ENCODE results near the gene SEC23IP. TPM values are rescaled to one million over a fixed set of nuclear protein-coding genes. Genes with fewer than 3 reads are reported as not detected.
A peak's percentile ranks its signal among the peaks of the same experiment; 100 is the strongest.

Gene SEC23IP
- total RNA-seq, 2 experiments from 2014 or later: 49.0 to 55.2 TPM

DNA sequence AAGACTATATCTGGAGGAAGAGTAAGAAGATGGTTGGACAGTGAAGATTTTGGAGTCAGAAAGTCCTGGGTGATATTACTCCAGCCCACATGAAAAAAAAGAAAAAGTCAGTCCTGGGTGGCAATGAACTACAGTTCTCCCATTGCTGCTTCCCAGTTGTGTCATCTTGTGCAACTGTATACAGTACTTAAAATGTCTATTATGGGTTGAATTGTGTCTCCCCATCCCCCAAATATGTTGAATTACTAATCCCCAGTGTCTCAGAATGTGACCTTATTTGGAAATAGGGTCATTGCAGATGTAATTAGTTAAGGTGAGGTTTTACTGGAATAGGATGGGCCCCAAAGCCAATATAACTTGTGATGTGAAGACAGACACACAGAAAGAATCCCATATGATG, 15.6 kb downstream of the SEC23IP start:
- Mint-ChIP-seq H3K27me3 (ENCODE audit: low read depth) (no peaks in the 10 kb centered on the region), H3K4me3 (no peak overlapping the region), H3K9me3 (no peaks in the 10 kb centered on the region), H3K36me3 (ENCODE audit: low read depth) (peaks cover 22% of the 10 kb centered on the region), H3K27ac (no peak overlapping the region), H3K4me1 (ENCODE audit: low read depth) (no peaks in the 10 kb centered on the region)
- intact Hi-C loops (cut with micrococcal nuclease): no loop called here
- CTCF ChIA-PET: no interaction called here
- no peak for DNase-seq

DNA sequence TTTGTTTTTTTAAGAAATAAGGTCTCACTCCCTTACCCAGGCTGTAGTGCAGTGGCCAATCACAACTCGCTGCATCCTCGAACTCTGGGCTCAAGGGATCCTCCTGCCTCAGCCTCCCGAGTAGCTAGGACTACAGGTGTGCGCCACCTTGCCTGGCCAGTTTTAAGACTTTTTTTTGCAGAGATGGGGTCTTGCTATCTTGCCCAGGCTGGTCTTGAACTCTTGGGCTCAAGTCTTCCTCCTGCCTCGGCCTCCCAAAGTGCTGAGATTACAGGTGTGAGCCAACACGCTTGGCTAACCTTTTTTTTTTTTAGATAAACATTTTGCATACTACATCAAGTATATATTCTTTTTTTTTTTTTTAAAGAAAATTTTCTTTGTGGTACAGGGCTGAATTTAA, 18.2 kb downstream of the SEC23IP start:
- DNase-seq: no peak
- H3K27me3 Mint-ChIP-seq (ENCODE audit: low read depth): no peaks in the 10 kb centered on the region
- no peak overlapping the region for H3K27ac Mint-ChIP-seq
- intact Hi-C loops (cut with micrococcal nuclease): no loop called here
- peaks cover 21% of the 10 kb centered on the region for H3K36me3 Mint-ChIP-seq (ENCODE audit: low read depth)
- no peaks in the 10 kb centered on the region for H3K4me1 Mint-ChIP-seq (ENCODE audit: low read depth)
- H3K9me3 Mint-ChIP-seq: no peaks in the 10 kb centered on the region
- no peak overlapping the region for H3K4me3 Mint-ChIP-seq
- CTCF ChIA-PET: no interaction called here

DNA sequence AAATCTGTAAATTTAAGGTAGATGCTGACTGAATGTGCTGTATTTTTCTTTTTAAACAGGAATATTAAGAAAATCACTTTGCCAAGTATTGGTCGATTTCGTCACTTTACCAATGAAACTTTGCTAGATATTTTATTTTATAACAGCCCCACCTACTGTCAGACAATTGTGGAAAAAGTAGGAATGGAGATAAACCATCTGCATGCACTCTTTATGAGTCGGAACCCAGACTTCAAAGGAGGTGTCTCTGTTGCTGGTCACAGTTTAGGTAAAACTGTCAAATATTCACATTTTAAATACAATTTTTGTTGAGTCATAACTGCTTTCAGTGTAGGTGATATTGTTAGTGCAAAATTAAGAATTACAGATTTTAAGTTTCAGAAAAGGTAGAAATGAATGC, 25.2 kb downstream of the SEC23IP start:
- CTCF ChIA-PET: no interaction called here
- Mint-ChIP-seq H3K4me1 (ENCODE audit: low read depth) (peaks cover 13% of the 10 kb centered on the region), H3K27me3 (ENCODE audit: low read depth) (no peaks in the 10 kb centered on the region), H3K9me3 (no peaks in the 10 kb centered on the region), H3K36me3 (ENCODE audit: low read depth) (peaks cover 44% of the 10 kb centered on the region), H3K27ac (no peak overlapping the region), H3K4me3 (no peak overlapping the region)
- DNase-seq: no peak
- intact Hi-C loops (cut with micrococcal nuclease): loop anchor here (1.0 to 2.0 kb wide), 3 partner anchors 45 to 231 kb away; partner anchors contain the start of gene MCMBP

DNA sequence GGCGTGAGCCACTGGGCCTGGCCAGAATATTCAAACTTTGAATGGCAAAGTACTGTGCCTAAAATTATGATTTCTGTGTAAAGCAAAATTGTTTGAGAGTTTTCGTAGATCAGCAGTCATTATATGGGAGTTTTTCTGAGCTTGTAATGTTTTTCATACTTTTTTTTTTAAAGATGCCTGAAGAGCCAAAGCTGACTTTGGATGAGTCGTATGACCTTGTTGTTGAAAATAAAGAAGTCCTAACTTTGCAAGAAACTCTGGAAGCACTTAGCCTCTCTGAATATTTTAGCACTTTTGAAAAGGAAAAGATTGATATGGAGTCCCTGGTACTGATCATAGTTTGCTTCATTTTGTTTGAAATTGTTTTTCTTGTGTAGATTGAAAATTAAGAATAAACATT, 26.7 kb downstream of the SEC23IP start:
- Mint-ChIP-seq H3K27me3 (ENCODE audit: low read depth) (no peaks in the 10 kb centered on the region), H3K27ac (peak overlapping the region; percentile 42), H3K4me1 (ENCODE audit: low read depth) (peaks cover 13% of the 10 kb centered on the region), H3K36me3 (ENCODE audit: low read depth) (peaks cover 38% of the 10 kb centered on the region), H3K4me3 (no peak overlapping the region), H3K9me3 (no peaks in the 10 kb centered on the region)
- CTCF ChIA-PET: no interaction called here
- DNase-seq: no peak
- intact Hi-C loops (cut with micrococcal nuclease): loop anchor here (2.0 kb wide), 2 partner anchors 46 to 232 kb away; partner anchors contain the start of gene MCMBP

DNA sequence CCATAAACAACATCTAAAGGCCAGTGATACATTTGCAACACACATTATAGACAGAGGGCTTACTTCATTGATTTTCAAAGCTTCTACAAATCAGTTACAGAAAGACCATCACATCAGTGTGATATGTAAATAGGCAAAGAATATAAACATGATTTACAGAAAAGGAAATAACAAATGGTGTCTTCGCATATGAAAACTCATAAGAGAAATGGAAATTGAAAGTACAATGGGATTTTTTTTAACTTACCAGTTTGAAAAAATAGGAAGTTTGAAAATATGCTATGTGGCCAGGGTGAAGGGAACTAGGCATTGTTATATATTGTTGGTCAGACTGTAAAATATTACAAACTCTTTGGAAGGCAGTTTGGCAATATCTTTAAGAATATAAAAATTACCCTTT, 27.3 kb downstream of the SEC23IP start:
- no peak overlapping the region for H3K4me3 Mint-ChIP-seq
- H3K27me3 Mint-ChIP-seq (ENCODE audit: low read depth): no peaks in the 10 kb centered on the region
- peaks cover 35% of the 10 kb centered on the region for H3K36me3 Mint-ChIP-seq (ENCODE audit: low read depth)
- no peak for DNase-seq
- H3K4me1 Mint-ChIP-seq (ENCODE audit: low read depth): peaks cover 13% of the 10 kb centered on the region
- no peaks in the 10 kb centered on the region for H3K9me3 Mint-ChIP-seq
- intact Hi-C loops (cut with micrococcal nuclease): loop anchor here (2.0 kb wide), 2 partner anchors 47 to 233 kb away; partner anchors contain the start of gene MCMBP
- CTCF ChIA-PET: no interaction called here
- H3K27ac Mint-ChIP-seq: peak overlapping the region; percentile 42

DNA sequence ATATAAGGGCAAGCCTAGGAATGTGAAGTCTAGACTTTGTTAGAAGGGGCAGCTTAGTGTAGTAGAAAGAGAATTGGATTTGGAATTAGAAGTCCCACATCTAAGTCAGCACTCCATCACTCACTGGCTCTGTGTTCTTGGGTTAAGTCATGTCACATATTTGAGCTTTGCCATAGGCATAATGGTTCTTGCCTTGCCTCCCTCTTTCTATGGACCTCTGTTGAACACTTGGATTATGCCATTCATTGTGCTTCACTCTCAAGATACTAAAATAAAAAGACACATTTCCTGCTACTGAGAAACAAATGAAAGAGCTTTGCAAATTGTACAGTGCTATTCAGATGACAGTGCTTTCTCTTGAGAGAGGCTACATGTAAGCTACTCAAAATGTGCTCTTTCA, 35.9 kb downstream of the SEC23IP start:
- no peak overlapping the region for H3K4me3 Mint-ChIP-seq
- no peak for DNase-seq
- H3K9me3 Mint-ChIP-seq: no peaks in the 10 kb centered on the region
- H3K36me3 Mint-ChIP-seq (ENCODE audit: low read depth): peaks cover 31% of the 10 kb centered on the region
- intact Hi-C loops (cut with micrococcal nuclease): no loop called here
- no peak overlapping the region for H3K27ac Mint-ChIP-seq
- CTCF ChIA-PET: interaction anchor here (0.6 kb wide), 1 partner anchor 183 kb away, joined by 3 read pairs; no protein-coding TSS in a partner anchor
- no peaks in the 10 kb centered on the region for H3K27me3 Mint-ChIP-seq (ENCODE audit: low read depth)
- H3K4me1 Mint-ChIP-seq (ENCODE audit: low read depth): peaks cover 5% of the 10 kb centered on the region

DNA sequence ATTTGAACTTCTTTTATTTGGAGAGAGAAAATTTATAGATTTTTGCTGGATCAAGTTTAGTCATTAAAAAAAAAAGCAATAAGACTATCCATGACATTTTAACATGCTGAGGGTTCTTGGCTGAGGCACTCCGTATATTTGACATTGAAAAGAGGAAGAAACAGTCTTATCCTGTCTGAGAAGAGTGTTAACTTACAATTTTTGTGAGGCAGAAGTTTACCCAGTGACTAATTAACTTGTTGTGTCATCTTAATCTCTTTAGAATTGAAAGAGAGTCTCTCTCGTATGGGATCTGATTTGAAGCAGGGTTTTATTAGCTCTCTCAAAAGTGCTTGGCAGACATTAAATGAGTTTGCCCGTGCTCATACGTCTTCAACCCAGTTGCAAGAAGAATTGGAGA, 39.3 kb downstream of the SEC23IP start:
- no peaks in the 10 kb centered on the region for H3K27me3 Mint-ChIP-seq (ENCODE audit: low read depth)
- peaks cover 33% of the 10 kb centered on the region for H3K36me3 Mint-ChIP-seq (ENCODE audit: low read depth)
- no peak overlapping the region for H3K4me3 Mint-ChIP-seq
- DNase-seq: no peak
- CTCF ChIA-PET: interaction anchor here (0.7 kb wide), 1 partner anchor 60 kb away, joined by 4 read pairs; no protein-coding TSS in a partner anchor
- intact Hi-C loops (cut with micrococcal nuclease): no loop called here
- peaks cover 5% of the 10 kb centered on the region for H3K4me1 Mint-ChIP-seq (ENCODE audit: low read depth)
- no peak overlapping the region for H3K27ac Mint-ChIP-seq
- no peaks in the 10 kb centered on the region for H3K9me3 Mint-ChIP-seq

DNA sequence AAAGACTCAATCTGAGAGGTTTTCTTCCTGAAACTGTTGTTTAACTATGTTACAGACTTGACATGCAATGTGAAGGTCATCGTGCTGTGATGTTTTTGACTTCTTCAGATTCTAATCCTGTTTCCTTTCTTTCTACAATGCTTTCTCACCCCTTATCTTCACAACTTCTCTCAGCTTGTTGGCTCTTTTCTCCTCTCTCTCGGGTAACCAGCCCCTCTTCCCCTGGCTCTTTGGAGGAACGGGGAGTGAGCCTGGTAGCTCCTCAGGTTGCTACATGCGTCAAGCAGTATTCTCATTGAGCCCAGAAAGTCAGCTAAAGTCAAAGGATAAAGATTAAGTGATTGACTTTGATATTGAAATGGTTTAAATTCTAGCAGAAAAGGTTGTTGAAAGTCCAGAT, 40.1 kb downstream of the SEC23IP start:
- no peaks in the 10 kb centered on the region for H3K9me3 Mint-ChIP-seq
- peaks cover 30% of the 10 kb centered on the region for H3K36me3 Mint-ChIP-seq (ENCODE audit: low read depth)
- H3K4me3 Mint-ChIP-seq: no peak overlapping the region
- H3K4me1 Mint-ChIP-seq (ENCODE audit: low read depth): peaks cover 5% of the 10 kb centered on the region
- CTCF ChIA-PET: no interaction called here
- H3K27me3 Mint-ChIP-seq (ENCODE audit: low read depth): no peaks in the 10 kb centered on the region
- intact Hi-C loops (cut with micrococcal nuclease): loop anchor here (1.0 kb wide), 1 partner anchor 405 kb away; no protein-coding TSS in a partner anchor
- no peak overlapping the region for H3K27ac Mint-ChIP-seq
- no peak for DNase-seq

DNA sequence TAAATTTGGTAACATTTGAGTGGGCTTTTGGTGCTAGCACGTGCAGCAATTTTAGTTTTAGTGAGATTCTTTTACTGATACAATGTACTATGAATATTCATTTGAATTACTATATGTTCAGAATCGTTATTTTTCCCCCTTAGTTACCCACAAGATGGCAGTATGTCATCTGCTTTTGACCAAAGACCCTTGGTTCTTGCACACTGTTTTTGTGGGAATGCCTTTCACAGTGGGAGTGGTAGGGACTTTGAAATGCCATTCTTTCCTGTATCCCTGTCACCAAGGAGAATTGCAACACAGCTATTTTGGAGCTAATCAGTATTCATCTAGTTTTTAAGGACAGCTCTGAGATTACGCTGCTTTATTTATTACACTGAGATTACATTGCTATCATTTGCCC, 40.6 kb downstream of the SEC23IP start:
- DNase-seq: no peak
- H3K27ac Mint-ChIP-seq: no peak overlapping the region
- H3K4me3 Mint-ChIP-seq: no peak overlapping the region
- CTCF ChIA-PET: no interaction called here
- H3K4me1 Mint-ChIP-seq (ENCODE audit: low read depth): peaks cover 5% of the 10 kb centered on the region
- intact Hi-C loops (cut with micrococcal nuclease): loop anchor here (1.0 kb wide), 1 partner anchor 404 kb away; no protein-coding TSS in a partner anchor
- no peaks in the 10 kb centered on the region for H3K9me3 Mint-ChIP-seq
- H3K27me3 Mint-ChIP-seq (ENCODE audit: low read depth): no peaks in the 10 kb centered on the region
- peaks cover 31% of the 10 kb centered on the region for H3K36me3 Mint-ChIP-seq (ENCODE audit: low read depth)

DNA sequence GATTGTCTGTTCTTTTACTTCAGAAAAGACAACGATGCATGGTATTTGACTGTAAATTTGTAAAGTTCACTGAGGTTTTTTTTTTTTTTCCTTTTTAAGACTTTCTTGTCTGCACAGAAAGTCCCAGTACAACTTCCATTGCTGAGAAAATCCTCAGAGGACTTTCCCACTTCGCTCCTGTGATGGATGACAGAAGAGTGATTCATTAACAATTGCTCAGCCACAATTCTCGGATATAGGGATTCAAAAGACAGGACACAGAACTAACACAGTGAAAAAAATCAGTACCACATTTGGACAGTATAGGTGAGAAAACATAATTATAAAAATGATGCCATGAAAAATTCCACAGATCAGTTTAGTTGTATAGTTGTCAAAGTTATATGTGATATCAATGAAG, 48.0 kb downstream of the SEC23IP start:
- Mint-ChIP-seq H3K4me1 (ENCODE audit: low read depth) (no peaks in the 10 kb centered on the region), H3K4me3 (no peak overlapping the region), H3K27me3 (ENCODE audit: low read depth) (no peaks in the 10 kb centered on the region), H3K27ac (no peak overlapping the region), H3K9me3 (no peaks in the 10 kb centered on the region), H3K36me3 (ENCODE audit: low read depth) (peaks cover 32% of the 10 kb centered on the region)
- intact Hi-C loops (cut with micrococcal nuclease): no loop called here
- CTCF ChIA-PET: no interaction called here
- DNase-seq: no peak

DNA sequence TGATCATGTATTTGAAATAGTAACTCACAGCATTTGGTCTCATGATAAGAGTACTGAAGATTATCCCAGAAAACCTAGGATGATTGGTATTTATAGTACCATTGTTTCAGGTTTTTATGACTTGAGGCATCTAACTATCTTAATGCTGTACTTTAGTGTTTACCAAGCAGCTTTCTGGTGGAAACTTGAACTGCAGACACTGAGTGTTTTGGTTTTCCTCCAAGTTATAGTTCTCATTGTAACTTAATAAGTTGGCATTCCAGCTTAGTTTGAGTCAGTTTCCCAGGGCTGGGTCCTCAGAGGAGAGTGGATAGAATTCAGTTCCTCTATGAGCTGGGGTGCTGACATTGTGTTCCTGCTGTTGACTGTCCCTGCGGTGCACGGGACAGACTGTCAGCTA, 50.4 kb downstream of the SEC23IP start:
- no peak for DNase-seq
- H3K4me3 Mint-ChIP-seq: no peak overlapping the region
- intact Hi-C loops (cut with micrococcal nuclease): no loop called here
- no peaks in the 10 kb centered on the region for H3K4me1 Mint-ChIP-seq (ENCODE audit: low read depth)
- no peaks in the 10 kb centered on the region for H3K27me3 Mint-ChIP-seq (ENCODE audit: low read depth)
- peaks cover 29% of the 10 kb centered on the region for H3K36me3 Mint-ChIP-seq (ENCODE audit: low read depth)
- CTCF ChIA-PET: interaction anchor here (1.4 kb wide), 1 partner anchor 193 kb away, joined by 3 read pairs; no protein-coding TSS in a partner anchor
- no peak overlapping the region for H3K27ac Mint-ChIP-seq
- H3K9me3 Mint-ChIP-seq: no peaks in the 10 kb centered on the region

DNA sequence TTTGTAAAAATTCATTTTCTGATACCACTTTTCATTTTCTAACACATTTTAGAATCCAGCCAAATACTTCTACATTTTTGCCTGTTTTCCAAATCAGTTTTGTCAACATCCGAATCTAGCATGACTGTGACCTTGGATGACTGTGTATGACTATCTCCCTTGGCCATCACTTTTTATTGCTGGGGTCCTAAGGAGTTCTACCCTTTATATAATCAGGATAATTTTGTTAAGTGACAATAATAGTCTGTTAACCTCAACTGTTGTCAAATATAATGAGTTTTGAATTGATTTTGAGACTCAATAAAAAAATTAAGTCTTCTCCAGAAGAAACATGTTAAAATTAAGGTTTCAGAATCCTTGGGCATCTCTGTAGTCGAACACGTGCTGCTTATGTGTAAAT, 53.3 kb downstream of the SEC23IP start:
- Mint-ChIP-seq H3K27ac (no peak overlapping the region), H3K9me3 (no peaks in the 10 kb centered on the region), H3K4me3 (no peak overlapping the region), H3K36me3 (ENCODE audit: low read depth) (peaks cover 20% of the 10 kb centered on the region), H3K27me3 (ENCODE audit: low read depth) (no peaks in the 10 kb centered on the region), H3K4me1 (ENCODE audit: low read depth) (no peaks in the 10 kb centered on the region)
- no peak for DNase-seq
- CTCF ChIA-PET: no interaction called here
- intact Hi-C loops (cut with micrococcal nuclease): no loop called here

DNA sequence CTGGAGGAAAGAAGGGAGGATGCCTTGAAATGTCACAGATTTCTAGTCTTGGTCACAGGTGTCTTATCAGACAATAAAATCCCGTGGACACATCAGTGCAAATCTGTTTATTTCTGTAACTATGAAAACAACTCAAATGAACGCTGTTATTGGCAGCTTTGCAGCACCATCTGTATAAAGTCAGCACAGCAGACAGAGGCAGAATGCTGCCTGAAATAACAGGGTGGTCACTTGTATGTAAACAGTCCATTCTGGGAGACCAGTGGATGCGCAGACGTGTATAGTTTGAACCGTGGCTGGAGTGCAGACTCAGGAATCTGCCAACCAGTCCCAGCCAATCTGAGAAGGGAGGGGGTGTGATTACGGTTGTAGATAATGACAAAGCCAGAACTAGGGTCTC, 54.8 kb downstream of the SEC23IP start:
- peaks cover 13% of the 10 kb centered on the region for H3K36me3 Mint-ChIP-seq (ENCODE audit: low read depth)
- H3K4me3 Mint-ChIP-seq: no peak overlapping the region
- H3K4me1 Mint-ChIP-seq (ENCODE audit: low read depth): no peaks in the 10 kb centered on the region
- intact Hi-C loops (cut with micrococcal nuclease): no loop called here
- no peak for DNase-seq
- no peaks in the 10 kb centered on the region for H3K9me3 Mint-ChIP-seq
- no peak overlapping the region for H3K27ac Mint-ChIP-seq
- no peaks in the 10 kb centered on the region for H3K27me3 Mint-ChIP-seq (ENCODE audit: low read depth)
- CTCF ChIA-PET: no interaction called here
